ACHN (cell line): Measurements from ENCODE around the gene TNNT2.

ENCODE experiments used
- DNase-seq: peaks from one replicate; pipeline ENCODE4 v3.0.0-alpha.2; 2015
- in situ Hi-C: cut with HindIII; loops from 2 replicates; pipeline ENCODE4 v1.10.0; 2017; ENCODE audit warnings: low sequenced_read_pairs, low pct_ligation_motif_present, low pct_unique_long_range_greater_than_20kb

The TNNT2 gene

GRCh38 chr1:201384406-201384782 is 6.9 kb upstream of the TNNT2 start:
- DNase-seq = no peak
- in situ Hi-C loops = no loop called here

GRCh38 chr1:201383647-201384405 is 6.3 kb upstream of the TNNT2 start:
- DNase-seq = peak; percentile 51
- in situ Hi-C loops = no loop called here

- no peak for DNase-seq
- in situ Hi-C loops = no loop called here
Observed at GRCh38 chr1:201381130-201381529, 3.6 kb upstream of the TNNT2 start.

- in situ Hi-C loops = no loop called here
- no peak for DNase-seq
Observed at GRCh38 chr1:201379733-201380242, 2.3 kb upstream of the TNNT2 start.

GRCh38 chr1:201378804-201379203 is 1.3 kb upstream of the TNNT2 start:
- no peak for DNase-seq
- in situ Hi-C loops = no loop called here

GRCh38 chr1:201376464-201377374 is 761 bp downstream of the TNNT2 start:
- in situ Hi-C loops = no loop called here
- peak; percentile 72 for DNase-seq

- in situ Hi-C loops = no loop called here
- DNase-seq = no peak
Observed at GRCh38 chr1:201376107-201376463, 1.4 kb downstream of the TNNT2 start.

GRCh38 chr1:201375169-201375568 is 2.3 kb downstream of the TNNT2 start:
- DNase-seq = no peak
- in situ Hi-C loops = no loop called here

GRCh38 chr1:201374364-201374763 is 3.1 kb downstream of the TNNT2 start:
- in situ Hi-C loops = no loop called here
- no peak for DNase-seq

- DNase-seq = no peak
- in situ Hi-C loops = no loop called here
Observed at GRCh38 chr1:201371792-201372191, 5.7 kb downstream of the TNNT2 start.

GRCh38 chr1:201371276-201371675 is 6.2 kb downstream of the TNNT2 start:
- DNase-seq = no peak
- in situ Hi-C loops = no loop called here

- in situ Hi-C loops = no loop called here
- no peak for DNase-seq
Observed at GRCh38 chr1:201370500-201370899, 7.0 kb downstream of the TNNT2 start.

GRCh38 chr1:201369209-201369608 is 8.3 kb downstream of the TNNT2 start:
- in situ Hi-C loops = no loop called here
- no peak for DNase-seq

GRCh38 chr1:201366696-201367095 is 10.8 kb downstream of the TNNT2 start:
- in situ Hi-C loops = no loop called here
- no peak for DNase-seq

GRCh38 chr1:201365251-201365650 is 12.2 kb downstream of the TNNT2 start:
- in situ Hi-C loops = no loop called here
- DNase-seq = no peak

- in situ Hi-C loops = no loop called here
- DNase-seq = no peak
Observed at GRCh38 chr1:201364808-201365105, 12.7 kb downstream of the TNNT2 start.

- no peak for DNase-seq
- in situ Hi-C loops = no loop called here
Observed at GRCh38 chr1:201363467-201363866, 14.0 kb downstream of the TNNT2 start.

GRCh38 chr1:201362906-201363305 is 14.6 kb downstream of the TNNT2 start:
- no peak for DNase-seq
- in situ Hi-C loops = no loop called here

- peak; percentile 56 for DNase-seq
Observed at GRCh38 chr1:201361652-201362504, 15.6 kb downstream of the TNNT2 start.

More at GRCh38 chr1:201361652-201362504, 15.6 kb downstream of the TNNT2 start:
- in situ Hi-C loops = no loop called here
